ENCODE results near the gene COMMD9.

COMMD9 gene

DNA sequence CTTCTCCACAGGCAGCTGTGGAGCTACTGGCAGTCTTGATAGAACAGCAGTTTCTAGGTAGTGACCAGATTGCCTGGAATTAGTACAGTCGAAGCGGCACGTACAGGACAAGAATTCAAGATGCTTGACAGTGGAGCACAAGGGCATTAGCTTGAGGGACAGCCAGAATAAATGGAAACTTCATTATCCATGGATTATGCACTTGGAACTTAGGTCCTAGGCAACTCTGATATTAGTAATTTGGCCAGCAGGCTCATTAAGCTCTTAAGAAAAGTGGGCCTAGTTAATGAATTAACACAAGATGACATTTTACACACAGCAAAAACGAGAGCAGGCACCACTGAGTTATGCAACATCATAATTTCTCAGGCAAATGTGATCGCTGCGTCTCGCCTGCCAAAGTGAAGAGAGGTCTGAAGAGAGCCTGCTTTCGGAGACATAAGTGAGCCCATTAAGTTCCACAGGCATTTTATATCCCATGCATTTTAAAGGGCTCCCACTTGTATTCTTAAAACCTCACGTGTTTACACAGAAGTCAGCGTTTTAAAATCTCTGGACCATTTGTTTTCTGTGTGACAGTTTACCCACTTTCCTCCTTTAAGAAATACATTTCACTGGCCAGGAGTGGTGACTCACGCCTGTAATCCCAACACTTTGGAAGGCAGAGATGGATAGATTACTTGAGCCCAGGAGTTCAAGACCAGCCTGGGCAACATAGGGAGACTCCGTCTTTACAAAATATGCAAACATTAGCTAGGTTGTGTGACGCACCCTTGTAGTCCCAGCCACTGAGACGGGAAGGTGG lies 66.2 kb downstream of the COMMD9 start:
- no peak overlapping the region for H3K9ac ChIP-seq
- H3K27me3 ChIP-seq (ENCODE audit: control insufficient read depth, insufficient read depth, low read length), result no peaks in the 10 kb centered on the region
- no peaks in the 10 kb centered on the region for H3K9me3 ChIP-seq (ENCODE audit: control insufficient read depth, low read length)
- no peak overlapping the region for H3K4me2 ChIP-seq (ENCODE audit: low read length)
- H3K79me2 ChIP-seq, result no peaks in the 10 kb centered on the region
- TF ChIP-seq, protein P1, sequence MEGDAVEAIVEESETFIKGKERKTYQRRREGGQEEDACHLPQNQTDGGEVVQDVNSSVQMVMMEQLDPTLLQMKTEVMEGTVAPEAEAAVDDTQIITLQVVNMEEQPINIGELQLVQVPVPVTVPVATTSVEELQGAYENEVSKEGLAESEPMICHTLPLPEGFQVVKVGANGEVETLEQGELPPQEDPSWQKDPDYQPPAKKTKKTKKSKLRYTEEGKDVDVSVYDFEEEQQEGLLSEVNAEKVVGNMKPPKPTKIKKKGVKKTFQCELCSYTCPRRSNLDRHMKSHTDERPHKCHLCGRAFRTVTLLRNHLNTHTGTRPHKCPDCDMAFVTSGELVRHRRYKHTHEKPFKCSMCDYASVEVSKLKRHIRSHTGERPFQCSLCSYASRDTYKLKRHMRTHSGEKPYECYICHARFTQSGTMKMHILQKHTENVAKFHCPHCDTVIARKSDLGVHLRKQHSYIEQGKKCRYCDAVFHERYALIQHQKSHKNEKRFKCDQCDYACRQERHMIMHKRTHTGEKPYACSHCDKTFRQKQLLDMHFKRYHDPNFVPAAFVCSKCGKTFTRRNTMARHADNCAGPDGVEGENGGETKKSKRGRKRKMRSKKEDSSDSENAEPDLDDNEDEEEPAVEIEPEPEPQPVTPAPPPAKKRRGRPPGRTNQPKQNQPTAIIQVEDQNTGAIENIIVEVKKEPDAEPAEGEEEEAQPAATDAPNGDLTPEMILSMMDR (IDR thresholded peaks at IDR 0.05), result no peak
- H3K36me3 ChIP-seq (ENCODE audit: control insufficient read depth, insufficient read depth, low read length), result no peaks in the 10 kb centered on the region
- no peak overlapping the region for H3K27ac ChIP-seq
- no peaks in the 10 kb centered on the region for H3K4me1 ChIP-seq
- H2AFZ ChIP-seq, result no peak overlapping the region
- H3K4me3 ChIP-seq (ENCODE audit: low read depth, low read length), result no peak overlapping the region

All from parathyroid adenoma (tissue), 2 donors.